GM12874 (cell line): Measurements from ENCODE around the gene RRP15.

Experiments used
- TF ChIP-seq, protein P1 (sequence below): IDR thresholded peaks from 2 replicates; pipeline ENCODE4 v1.5.1; 2011; ENCODE audit warnings: low read depth, mild to moderate bottlenecking, control low read depth, low read length, moderate library complexity; ENCODE audit not compliant: insufficient read depth

The RRP15 gene

GRCh38 chr1:218284917-218285635 lies at the start of gene RRP15:
Gene RRP15, plus strand, starts transcription at chr1:218285293. Its CDS starts 24 bp downstream, at chr1:218285317.
- TF ChIP-seq, protein P1, sequence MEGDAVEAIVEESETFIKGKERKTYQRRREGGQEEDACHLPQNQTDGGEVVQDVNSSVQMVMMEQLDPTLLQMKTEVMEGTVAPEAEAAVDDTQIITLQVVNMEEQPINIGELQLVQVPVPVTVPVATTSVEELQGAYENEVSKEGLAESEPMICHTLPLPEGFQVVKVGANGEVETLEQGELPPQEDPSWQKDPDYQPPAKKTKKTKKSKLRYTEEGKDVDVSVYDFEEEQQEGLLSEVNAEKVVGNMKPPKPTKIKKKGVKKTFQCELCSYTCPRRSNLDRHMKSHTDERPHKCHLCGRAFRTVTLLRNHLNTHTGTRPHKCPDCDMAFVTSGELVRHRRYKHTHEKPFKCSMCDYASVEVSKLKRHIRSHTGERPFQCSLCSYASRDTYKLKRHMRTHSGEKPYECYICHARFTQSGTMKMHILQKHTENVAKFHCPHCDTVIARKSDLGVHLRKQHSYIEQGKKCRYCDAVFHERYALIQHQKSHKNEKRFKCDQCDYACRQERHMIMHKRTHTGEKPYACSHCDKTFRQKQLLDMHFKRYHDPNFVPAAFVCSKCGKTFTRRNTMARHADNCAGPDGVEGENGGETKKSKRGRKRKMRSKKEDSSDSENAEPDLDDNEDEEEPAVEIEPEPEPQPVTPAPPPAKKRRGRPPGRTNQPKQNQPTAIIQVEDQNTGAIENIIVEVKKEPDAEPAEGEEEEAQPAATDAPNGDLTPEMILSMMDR, result no peak

DNA sequence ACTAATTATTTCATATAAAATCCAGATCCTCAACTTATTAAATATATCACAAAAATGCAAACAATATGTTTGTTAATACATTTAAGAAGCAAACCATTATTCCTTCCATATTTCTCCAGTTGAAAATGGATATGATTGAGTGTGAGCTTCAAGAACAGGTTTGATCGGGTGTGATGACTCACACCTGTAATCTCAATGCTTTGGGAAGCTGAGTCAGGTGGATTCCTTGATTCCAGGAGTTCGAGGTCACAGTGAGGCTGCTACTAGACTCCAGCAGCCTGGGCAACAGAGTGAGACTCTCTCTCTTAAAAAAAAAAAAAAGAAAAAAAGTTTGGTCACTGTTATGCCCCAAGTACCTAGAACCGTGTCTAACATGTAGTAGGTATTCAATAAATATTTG lies 42.9 kb upstream of the RRP15 start:
- TF ChIP-seq, protein P1, result no peak

- TF ChIP-seq, protein P1, result no peak
Observed at GRCh38 chr1:218247339-218247738, 37.8 kb upstream of the RRP15 start.

- TF ChIP-seq, protein P1, result no peak
Observed at GRCh38 chr1:218249338-218250140, 35.6 kb upstream of the RRP15 start.

DNA sequence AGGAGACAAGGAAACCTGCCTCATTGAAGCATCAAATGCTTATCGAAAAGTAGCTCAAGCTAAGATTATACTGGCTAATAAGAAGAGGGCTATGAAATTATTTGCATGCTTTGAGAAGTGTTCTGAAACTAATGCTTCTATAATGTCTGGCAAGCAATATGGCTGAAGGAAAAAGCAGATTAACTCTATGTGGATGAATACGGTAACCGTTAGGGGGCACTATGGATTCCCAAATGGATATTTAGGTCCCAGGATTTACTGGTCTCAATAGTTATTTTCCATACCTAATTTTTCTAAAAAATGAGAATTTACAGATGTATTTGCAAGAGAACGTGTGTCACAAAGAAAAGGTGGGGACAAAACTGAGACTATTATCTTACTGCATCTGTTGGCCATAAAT lies 34.6 kb upstream of the RRP15 start:
- TF ChIP-seq, protein P1, result no peak

GRCh38 chr1:218254296-218254946 lies 30.7 kb upstream of the RRP15 start:
- TF ChIP-seq, protein P1, result no peak

DNA sequence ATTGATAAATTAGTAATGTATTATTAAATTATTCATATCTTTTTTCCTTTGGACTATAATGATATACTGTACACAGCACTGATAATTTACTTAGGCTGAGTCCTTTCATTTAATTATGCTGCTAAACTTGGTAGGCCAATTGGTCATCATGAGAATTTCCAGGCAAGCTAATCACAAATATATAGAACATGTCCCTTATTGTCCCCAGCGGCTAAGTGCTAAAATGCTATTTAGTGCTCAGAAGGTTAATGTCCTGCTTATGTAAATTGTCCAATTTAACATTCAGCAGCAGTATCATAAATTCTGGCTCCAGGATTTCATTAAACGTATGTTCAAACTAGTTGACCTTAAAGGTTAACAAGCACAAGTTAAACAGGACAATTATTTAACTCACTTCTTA lies 30.0 kb upstream of the RRP15 start:
- TF ChIP-seq, protein P1, result no peak
